ENCODE results near the gene FGD2.

The FGD2 gene

GRCh38 chr6:37061157-37061804, 55.8 kb downstream of the FGD2 start:
- TF ChIP-seq, protein P1, sequence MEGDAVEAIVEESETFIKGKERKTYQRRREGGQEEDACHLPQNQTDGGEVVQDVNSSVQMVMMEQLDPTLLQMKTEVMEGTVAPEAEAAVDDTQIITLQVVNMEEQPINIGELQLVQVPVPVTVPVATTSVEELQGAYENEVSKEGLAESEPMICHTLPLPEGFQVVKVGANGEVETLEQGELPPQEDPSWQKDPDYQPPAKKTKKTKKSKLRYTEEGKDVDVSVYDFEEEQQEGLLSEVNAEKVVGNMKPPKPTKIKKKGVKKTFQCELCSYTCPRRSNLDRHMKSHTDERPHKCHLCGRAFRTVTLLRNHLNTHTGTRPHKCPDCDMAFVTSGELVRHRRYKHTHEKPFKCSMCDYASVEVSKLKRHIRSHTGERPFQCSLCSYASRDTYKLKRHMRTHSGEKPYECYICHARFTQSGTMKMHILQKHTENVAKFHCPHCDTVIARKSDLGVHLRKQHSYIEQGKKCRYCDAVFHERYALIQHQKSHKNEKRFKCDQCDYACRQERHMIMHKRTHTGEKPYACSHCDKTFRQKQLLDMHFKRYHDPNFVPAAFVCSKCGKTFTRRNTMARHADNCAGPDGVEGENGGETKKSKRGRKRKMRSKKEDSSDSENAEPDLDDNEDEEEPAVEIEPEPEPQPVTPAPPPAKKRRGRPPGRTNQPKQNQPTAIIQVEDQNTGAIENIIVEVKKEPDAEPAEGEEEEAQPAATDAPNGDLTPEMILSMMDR (IDR thresholded peaks at IDR 0.05; ENCODE audit: borderline replicate concordance, insufficient read depth, low read depth, low read length), result no peak
- H3K4me3 ChIP-seq (ENCODE audit: low read depth, low read length), result no peak overlapping the region

GRCh38 chr6:37062424-37062823, 57.0 kb downstream of the FGD2 start:
- H3K4me3 ChIP-seq (ENCODE audit: low read depth, low read length), result no peak overlapping the region
- TF ChIP-seq, protein P1 (IDR thresholded peaks at IDR 0.05; ENCODE audit: borderline replicate concordance, insufficient read depth, low read depth, low read length), result no peak

GRCh38 chr6:37068356-37069270, 63.2 kb downstream of the FGD2 start:
- H3K4me3 ChIP-seq (ENCODE audit: low read depth, low read length), result no peak overlapping the region
- TF ChIP-seq, protein P1 (IDR thresholded peaks at IDR 0.05; ENCODE audit: borderline replicate concordance, insufficient read depth, low read depth, low read length), result no peak

GRCh38 chr6:37069639-37070038, 64.2 kb downstream of the FGD2 start:
- H3K4me3 ChIP-seq (ENCODE audit: low read depth, low read length), result no peak overlapping the region
- TF ChIP-seq, protein P1 (IDR thresholded peaks at IDR 0.05; ENCODE audit: borderline replicate concordance, insufficient read depth, low read depth, low read length), result no peak

DNA sequence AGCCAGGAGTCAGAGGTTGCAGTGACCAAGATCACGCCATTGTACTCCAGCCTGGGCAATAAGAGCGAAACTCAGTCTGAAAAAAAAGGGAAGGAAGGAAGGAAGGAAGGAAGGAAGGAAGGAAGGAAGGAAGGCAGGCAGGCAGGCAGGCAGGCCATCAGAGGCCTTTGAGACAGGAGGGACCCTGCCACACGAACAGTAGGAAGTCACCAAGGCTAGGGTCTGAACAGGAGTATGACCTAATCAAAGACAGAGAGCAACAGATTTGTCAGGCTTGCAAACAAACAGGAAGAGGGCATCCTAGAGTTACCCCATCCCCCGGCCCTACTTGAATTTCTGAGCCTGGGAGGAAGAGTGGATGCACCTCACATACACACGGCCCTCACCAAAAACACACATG, 67.1 kb downstream of the FGD2 start:
- H3K4me3 ChIP-seq (ENCODE audit: low read depth, low read length), result no peak overlapping the region
- TF ChIP-seq, protein P1 (IDR thresholded peaks at IDR 0.05; ENCODE audit: borderline replicate concordance, insufficient read depth, low read depth, low read length), result no peak

GRCh38 chr6:37074053-37074827, 68.8 kb downstream of the FGD2 start:
- H3K4me3 ChIP-seq (ENCODE audit: low read depth, low read length), result no peak overlapping the region
- TF ChIP-seq, protein P1 (IDR thresholded peaks at IDR 0.05; ENCODE audit: borderline replicate concordance, insufficient read depth, low read depth, low read length), result no peak

Measured in GM12875 (cell line).